ENCODE results near the gene HSPA4L.

DNA sequence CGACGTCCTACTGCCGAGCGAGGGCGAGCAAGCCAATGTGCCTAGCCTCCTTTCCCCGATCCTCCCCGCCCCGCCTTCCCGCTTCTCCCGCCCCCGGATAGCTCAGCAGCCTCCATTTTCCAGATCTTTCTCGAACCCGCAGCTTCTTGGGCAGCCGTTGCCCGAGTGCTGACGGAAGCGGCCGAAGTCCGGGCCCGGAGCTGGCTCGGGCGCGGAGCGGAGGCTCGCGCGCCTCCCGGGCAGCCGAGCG, 172 bp upstream of the HSPA4L start:
- TF ChIP-seq POLR2A (IDR thresholded peaks at IDR 0.05; ENCODE audit: low read depth, low read length), result no peak
- no peak for TF ChIP-seq SPI1 (IDR thresholded peaks at IDR 0.05; ENCODE audit: low read depth, low read length)
- no peak for TF ChIP-seq TAF1 (IDR thresholded peaks at IDR 0.05; ENCODE audit: low read depth, low read length)
- no peak for TF ChIP-seq POLR2AphosphoS5 (IDR thresholded peaks at IDR 0.05; ENCODE audit: low read depth, low read length)
